DND-41 (cell line): ENCODE results near the gene NSMCE3.

ENCODE experiments used
- EZH2 ChIP-seq: IDR thresholded peaks from 3 replicates; pipeline ENCODE4 v1.6.1; 2012; ENCODE audit warnings: borderline replicate concordance, low read depth, mild to moderate bottlenecking, moderate library complexity, low read length, inconsistent platforms; ENCODE audit not compliant: severe bottlenecking
- TF ChIP-seq, protein P1 (sequence below): IDR thresholded peaks from 2 replicates; pipeline ENCODE4 v1.5.1; 2012; ENCODE audit warnings: borderline replicate concordance, low read length, moderate library complexity, mild to moderate bottlenecking; ENCODE audit not compliant: poor library complexity, severe bottlenecking; ENCODE audit errors: extremely low read depth

- TF ChIP-seq, protein P1, sequence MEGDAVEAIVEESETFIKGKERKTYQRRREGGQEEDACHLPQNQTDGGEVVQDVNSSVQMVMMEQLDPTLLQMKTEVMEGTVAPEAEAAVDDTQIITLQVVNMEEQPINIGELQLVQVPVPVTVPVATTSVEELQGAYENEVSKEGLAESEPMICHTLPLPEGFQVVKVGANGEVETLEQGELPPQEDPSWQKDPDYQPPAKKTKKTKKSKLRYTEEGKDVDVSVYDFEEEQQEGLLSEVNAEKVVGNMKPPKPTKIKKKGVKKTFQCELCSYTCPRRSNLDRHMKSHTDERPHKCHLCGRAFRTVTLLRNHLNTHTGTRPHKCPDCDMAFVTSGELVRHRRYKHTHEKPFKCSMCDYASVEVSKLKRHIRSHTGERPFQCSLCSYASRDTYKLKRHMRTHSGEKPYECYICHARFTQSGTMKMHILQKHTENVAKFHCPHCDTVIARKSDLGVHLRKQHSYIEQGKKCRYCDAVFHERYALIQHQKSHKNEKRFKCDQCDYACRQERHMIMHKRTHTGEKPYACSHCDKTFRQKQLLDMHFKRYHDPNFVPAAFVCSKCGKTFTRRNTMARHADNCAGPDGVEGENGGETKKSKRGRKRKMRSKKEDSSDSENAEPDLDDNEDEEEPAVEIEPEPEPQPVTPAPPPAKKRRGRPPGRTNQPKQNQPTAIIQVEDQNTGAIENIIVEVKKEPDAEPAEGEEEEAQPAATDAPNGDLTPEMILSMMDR: no peak
- no peak for TF ChIP-seq EZH2
These were observed 8.9 kb upstream of the NSMCE3 start for GRCh38 chr15:29278436-29279105.
